22Rv1 (cell line): ENCODE results near the gene ABRAXAS1.

Experiments
- CTCF ChIP-seq: fragments of 450-650 bp; IDR thresholded peaks from 2 replicates; pipeline ENCODE4 v1.5.1; 2017; ENCODE audit warnings: mild to moderate bottlenecking
- ZFX ChIP-seq: fragments of 450-650 bp; IDR thresholded peaks from 2 replicates; pipeline ENCODE4 v1.6.1; 2017; ENCODE audit warnings: antibody characterized with exemption, borderline replicate concordance

- TF ChIP-seq CTCF (no peak), ZFX (no peak)
Measured at GRCh38 chr4:83431200-83431599, 53.7 kb downstream of the ABRAXAS1 start.
